RWPE1 (cell line): Measurements from ENCODE around the gene CBARP.

Experiments
- CTCF ChIA-PET: fragments of 350-600 bp; sonication (Branson Sonifier 250); formaldehyde crosslinking; extraction: SDS; loops from one replicate; lab custom pipeline; 2021; lab: Yijun Ruan, JAX
- POLR2A ChIA-PET: fragments of 400-600 bp; formaldehyde crosslinking; extraction: SDS; loops from one replicate; lab custom pipeline; 2020; ENCODE audit warnings: antibody characterized with exemption; ENCODE audit not compliant: low non-redundant PET; lab: Yijun Ruan, JAX
- DNase-seq: peaks from one replicate; pipeline ENCODE4 v3.0.0; 2012; ENCODE audit warnings: low spot score
- H3K27ac ChIP-seq: fragments of 450-650 bp; 2 replicates; pipeline ENCODE4 v1.5.1; 2017
- TF ChIP-seq, protein P1 (sequence below): fragments of 450-650 bp; conservative IDR thresholded peaks from 2 replicates; pipeline ENCODE4 v1.5.1; 2017; ENCODE audit warnings: low read depth, mild to moderate bottlenecking

Gene CBARP

DNA sequence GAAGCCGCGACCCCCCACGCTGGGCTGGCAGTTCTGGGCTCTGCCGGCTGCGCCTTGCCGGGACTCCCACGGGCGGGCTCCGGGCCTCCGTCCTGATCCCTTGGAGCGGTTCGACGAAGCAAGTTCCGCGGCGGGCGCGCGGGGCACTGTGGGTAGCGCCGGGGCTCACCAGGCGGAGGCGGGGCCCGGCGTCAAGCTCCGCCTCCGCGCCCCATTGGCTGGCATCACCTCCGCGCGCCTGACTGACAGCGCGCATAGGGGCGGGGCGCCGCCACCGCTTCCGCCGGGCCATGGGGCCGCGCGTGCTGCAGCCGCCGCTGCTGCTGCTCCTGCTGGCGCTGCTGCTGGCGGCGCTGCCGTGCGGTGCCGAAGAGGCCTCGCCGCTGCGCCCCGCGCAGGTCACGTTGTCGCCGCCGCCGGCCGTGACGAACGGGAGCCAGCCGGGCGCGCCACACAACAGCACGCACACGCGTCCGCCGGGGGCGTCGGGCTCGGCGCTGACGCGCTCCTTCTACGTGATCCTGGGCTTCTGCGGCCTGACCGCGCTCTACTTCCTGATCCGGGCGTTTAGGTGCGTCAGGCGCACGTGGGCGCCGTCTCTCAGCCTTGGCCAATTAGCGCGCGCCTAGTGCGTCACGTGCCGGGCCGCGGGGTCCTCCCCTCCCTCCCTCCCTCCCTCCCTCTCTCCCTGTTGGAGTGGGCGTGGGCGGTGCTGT, 37.6 kb upstream of the CBARP start, which contains the start of gene FAM174C:
FAM174C (plus strand) TSS at position 271 of the 716 bp plus-strand sequence; CDS start at position 291, 20 bp downstream.
- H3K27ac ChIP-seq: peak within 1 kb of the TSS; percentile 100
- ChIA-PET POLR2A (no interaction called here), CTCF (interaction anchor here (0.6 kb wide), 1 partner anchor 58 kb away, joined by 4 read pairs; no protein-coding TSS in a partner anchor)
- peak; percentile 94 for DNase-seq
- TF ChIP-seq, protein P1, sequence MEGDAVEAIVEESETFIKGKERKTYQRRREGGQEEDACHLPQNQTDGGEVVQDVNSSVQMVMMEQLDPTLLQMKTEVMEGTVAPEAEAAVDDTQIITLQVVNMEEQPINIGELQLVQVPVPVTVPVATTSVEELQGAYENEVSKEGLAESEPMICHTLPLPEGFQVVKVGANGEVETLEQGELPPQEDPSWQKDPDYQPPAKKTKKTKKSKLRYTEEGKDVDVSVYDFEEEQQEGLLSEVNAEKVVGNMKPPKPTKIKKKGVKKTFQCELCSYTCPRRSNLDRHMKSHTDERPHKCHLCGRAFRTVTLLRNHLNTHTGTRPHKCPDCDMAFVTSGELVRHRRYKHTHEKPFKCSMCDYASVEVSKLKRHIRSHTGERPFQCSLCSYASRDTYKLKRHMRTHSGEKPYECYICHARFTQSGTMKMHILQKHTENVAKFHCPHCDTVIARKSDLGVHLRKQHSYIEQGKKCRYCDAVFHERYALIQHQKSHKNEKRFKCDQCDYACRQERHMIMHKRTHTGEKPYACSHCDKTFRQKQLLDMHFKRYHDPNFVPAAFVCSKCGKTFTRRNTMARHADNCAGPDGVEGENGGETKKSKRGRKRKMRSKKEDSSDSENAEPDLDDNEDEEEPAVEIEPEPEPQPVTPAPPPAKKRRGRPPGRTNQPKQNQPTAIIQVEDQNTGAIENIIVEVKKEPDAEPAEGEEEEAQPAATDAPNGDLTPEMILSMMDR: no peak

DNA sequence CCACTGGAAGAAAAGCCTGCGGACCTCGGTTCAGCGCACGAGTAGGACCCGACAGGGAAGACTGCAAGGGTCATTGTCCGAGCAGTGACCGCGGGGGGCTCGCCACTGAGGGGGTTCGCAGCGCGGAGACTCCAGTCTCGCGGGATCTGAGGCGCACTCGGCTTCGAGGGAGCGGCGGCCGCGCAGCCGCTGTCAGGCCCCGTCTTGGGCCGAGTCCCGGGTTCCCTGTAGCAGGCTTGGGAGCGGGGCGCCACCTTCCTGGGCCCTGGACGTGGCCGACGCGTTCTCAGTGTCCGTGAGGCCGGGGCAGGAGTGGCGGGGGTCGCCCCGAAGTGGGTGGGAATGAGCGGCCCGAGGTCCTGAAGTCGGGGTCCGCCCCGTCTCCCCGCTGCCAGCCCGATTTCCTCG, 37.1 kb upstream of the CBARP start:
- DNase-seq: no peak
- TF ChIP-seq, protein P1: no peak
- CTCF ChIA-PET: no interaction called here
- H3K27ac ChIP-seq: peak overlapping the region; percentile 100
- POLR2A ChIA-PET: no interaction called here

DNA sequence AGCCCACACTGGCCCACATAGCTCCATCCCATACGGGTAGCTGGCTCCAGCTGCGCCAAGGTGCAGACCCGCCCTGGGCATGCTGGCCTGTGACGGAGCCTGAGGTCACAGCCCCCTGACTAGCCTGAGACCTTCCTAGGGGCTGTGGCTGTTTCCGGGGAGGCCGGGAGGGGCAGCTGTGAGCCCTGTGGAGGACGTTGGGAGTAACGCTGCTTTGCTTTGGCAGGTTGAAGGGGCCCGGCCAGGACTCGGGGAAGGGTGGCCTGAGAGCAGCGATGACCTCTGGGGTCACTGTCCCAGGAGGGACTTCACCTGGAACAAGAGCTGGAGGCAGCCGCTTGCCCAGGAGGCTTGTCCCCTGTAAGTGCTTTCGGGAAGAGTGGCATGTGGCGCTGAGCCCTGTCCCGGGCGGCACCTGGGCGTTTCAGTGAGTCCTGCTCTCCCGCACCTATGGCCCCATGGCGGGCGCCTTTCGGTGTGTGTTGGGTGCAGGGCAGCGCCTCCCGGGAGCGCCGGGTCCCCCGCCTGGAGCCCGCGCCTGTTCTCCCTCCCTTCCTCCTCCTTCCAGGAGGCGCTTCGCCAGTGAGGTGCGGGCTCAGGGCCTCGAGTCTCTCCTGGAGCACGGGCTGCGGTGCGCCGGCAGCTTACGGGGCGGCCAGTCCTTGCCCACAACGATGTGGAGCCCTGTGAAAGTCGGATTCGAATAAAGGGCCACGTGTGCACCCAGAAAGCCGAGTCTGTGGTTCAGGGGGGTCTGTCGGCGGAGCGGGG, 36.5 kb upstream of the CBARP start:
- ChIA-PET POLR2A (no interaction called here), CTCF (interaction anchor here (0.6 to 1.7 kb wide), 6 partner anchors 25 to 674 kb away, joined by 3 to 11 read pairs (median 4); no protein-coding TSS in a partner anchor)
- peak overlapping the region; percentile 100 for H3K27ac ChIP-seq
- DNase-seq: no peak
- TF ChIP-seq, protein P1: no peak

DNA sequence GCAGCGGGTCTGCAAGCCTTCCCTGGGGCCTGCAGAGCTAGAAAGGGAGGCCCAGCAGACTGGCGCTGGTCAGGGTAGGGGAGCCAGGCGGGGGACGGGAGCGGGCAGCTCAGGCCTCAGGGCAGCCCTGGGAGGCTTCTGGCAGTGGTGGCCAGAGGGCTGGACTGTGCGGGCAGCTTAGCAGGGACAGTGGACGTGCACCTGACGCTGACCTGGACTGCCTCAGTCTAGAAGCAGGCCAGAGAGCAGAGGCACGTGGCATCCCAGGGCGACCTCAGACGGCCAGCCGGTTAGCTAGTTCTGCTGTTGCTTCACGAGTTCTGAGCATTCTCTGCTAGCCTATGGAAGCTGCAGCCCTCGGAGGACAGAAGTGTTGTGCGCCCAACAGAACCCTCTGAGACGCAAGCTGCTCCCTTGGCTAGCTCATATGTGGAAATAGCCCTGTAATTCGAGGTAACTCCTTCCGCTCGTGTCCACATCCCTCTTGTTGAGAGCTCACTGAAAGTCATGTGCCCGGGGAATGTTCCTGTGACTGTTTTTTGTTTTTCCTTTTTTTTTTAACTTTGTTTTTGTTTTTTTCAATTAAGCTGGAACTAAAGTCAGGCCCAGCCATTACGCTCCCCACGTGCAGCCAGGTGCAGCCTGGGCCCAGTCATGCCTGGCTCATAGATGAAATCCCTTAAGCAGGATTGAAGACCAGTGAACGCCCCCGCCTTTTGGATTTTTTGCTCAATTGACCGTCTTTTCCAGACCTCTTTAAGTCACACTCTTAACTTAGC, 35.6 kb upstream of the CBARP start:
- CTCF ChIA-PET: interaction anchor here (0.6 to 1.7 kb wide), 7 partner anchors 24 to 674 kb away, joined by 3 to 11 read pairs (median 4); no protein-coding TSS in a partner anchor
- DNase-seq: no peak
- POLR2A ChIA-PET: interaction anchor here (0.9 to 1.1 kb wide), 2 partner anchors 9 to 21 kb away, joined by 3 read pairs; no protein-coding TSS in a partner anchor
- TF ChIP-seq, protein P1: no peak
- H3K27ac ChIP-seq: peak overlapping the region; percentile 100

DNA sequence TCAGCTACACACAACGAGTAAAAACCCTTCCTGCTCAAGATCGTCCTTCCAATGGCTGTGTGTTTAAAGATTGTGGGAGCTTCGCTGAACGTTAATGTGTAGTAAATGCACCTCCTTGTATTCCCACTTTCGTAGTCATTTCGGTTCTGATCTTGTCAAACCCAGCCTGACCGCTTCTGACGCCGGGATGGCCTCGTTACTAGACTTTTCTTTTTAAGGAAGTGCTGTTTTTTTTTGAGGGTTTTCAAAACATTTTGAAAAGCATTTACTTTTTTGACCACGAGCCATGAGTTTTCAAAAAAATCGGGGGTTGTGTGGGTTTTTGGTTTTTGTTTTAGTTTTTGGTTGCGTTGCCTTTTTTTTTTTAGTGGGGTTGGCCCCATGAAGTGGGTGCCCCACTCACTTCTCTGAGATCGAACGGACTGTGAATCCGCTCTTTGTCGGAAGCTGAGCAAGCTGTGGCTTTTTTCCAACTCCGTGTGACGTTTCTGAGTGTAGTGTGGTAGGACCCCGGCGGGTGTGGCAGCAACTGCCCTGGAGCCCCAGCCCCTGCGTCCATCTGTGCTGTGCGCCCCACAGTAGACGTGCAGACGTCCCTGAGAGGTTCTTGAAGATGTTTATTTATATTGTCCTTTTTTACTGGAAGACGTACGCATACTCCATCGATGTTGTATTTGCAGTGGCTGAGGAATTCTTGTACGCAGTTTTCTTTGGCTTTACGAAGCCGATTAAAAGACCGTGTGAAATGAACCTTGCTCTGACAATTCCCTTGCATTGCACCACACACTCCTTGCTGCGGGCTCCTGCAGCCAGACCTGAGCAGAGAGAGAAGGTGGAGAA, 34.8 kb upstream of the CBARP start:
- ChIA-PET POLR2A (interaction anchor here (0.9 to 1.1 kb wide), 2 partner anchors 8 to 20 kb away, joined by 3 read pairs; no protein-coding TSS in a partner anchor), CTCF (interaction anchor here (0.6 to 1.7 kb wide), 6 partner anchors 10 to 88 kb away, joined by 4 to 11 read pairs (median 6); no protein-coding TSS in a partner anchor)
- TF ChIP-seq, protein P1: no peak
- peak overlapping the region; percentile 100 for H3K27ac ChIP-seq
- no peak for DNase-seq
